ENCODE results near the gene IGLON5. TPM values are rescaled to one million over a fixed set of nuclear protein-coding genes. Genes with fewer than 3 reads are reported as not detected.

IGLON5 gene
- total and polyA plus RNA-seq, 2 donors from 2014 or later = 0.15 TPM; not detected in 1

DNA sequence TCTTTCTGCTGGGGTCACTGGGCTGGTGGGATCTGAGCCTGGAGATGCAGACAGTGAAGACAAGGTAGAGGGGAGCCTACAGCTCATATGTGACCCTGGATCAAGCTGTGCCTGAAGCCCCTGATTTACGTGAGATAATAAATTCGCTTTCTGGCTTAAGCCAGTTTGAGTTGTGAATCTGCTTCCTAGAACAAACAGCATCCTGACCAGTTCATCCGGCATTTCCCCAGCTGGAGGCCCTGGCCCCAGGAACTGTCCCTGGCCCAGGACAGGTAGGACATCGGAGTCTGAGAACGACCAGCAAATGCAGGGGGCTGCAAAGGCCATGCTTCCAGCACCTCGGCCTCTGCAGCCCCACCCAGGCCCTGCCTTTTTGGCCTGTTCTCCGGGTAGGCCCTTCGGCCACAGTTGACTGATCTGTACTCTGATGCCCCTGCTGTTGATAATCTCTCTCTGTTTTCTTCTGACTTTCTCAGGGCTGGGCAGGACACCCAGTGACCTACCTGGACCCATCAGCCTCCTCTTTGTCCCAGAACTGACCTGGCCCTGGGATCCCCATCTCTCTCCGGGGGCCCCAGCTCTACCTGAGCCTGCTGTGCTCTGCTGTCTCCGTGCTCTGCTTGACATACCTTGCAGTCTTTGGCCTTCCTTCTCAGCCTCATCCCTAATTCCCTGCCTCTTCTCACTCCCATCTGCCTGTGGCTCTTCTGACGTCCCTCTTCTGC lies 40.0 kb downstream of the IGLON5 start:
- intact Hi-C loops (cut with DNase I) = no loop called here
- H3K9me3 ChIP-seq (ENCODE audit: control insufficient read depth in 2 of 3, insufficient read depth in 1 of 3, low read length in 3 of 3) = no peaks in the 10 kb centered on the region
- TF ChIP-seq, protein P1, sequence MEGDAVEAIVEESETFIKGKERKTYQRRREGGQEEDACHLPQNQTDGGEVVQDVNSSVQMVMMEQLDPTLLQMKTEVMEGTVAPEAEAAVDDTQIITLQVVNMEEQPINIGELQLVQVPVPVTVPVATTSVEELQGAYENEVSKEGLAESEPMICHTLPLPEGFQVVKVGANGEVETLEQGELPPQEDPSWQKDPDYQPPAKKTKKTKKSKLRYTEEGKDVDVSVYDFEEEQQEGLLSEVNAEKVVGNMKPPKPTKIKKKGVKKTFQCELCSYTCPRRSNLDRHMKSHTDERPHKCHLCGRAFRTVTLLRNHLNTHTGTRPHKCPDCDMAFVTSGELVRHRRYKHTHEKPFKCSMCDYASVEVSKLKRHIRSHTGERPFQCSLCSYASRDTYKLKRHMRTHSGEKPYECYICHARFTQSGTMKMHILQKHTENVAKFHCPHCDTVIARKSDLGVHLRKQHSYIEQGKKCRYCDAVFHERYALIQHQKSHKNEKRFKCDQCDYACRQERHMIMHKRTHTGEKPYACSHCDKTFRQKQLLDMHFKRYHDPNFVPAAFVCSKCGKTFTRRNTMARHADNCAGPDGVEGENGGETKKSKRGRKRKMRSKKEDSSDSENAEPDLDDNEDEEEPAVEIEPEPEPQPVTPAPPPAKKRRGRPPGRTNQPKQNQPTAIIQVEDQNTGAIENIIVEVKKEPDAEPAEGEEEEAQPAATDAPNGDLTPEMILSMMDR (IDR thresholded peaks at IDR 0.05; ENCODE audit: borderline replicate concordance, extremely low read depth, insufficient read depth) = no peak
- H3K36me3 ChIP-seq (ENCODE audit: control insufficient read depth in 2 of 3, insufficient read depth in 3 of 3, low read length in 3 of 3) = peaks cover 0 to 20% (median 8%) of the 10 kb centered on the region in 3 donors
- no peak overlapping the region for H3K27ac ChIP-seq (ENCODE audit: low read depth in 2 of 2, low read length in 2 of 2)
- no peak overlapping the region for H3K9ac ChIP-seq (ENCODE audit: low read length in 3 of 3)
- peaks cover 0 to 3% (median 0%) of the 10 kb centered on the region in 3 donors for H3K4me1 ChIP-seq (ENCODE audit: control insufficient read depth in 2 of 3, insufficient read depth in 2 of 3, low read depth in 1 of 3, low read length in 3 of 3)
- DNase-seq = no peak
- no peak for FAIRE-seq
- H3K27me3 ChIP-seq (ENCODE audit: control insufficient read depth, insufficient read depth, low read length) = no peaks in the 10 kb centered on the region
- no peak overlapping the region for H3K4me3 ChIP-seq (ENCODE audit: low read length in 3 of 3)

DNA sequence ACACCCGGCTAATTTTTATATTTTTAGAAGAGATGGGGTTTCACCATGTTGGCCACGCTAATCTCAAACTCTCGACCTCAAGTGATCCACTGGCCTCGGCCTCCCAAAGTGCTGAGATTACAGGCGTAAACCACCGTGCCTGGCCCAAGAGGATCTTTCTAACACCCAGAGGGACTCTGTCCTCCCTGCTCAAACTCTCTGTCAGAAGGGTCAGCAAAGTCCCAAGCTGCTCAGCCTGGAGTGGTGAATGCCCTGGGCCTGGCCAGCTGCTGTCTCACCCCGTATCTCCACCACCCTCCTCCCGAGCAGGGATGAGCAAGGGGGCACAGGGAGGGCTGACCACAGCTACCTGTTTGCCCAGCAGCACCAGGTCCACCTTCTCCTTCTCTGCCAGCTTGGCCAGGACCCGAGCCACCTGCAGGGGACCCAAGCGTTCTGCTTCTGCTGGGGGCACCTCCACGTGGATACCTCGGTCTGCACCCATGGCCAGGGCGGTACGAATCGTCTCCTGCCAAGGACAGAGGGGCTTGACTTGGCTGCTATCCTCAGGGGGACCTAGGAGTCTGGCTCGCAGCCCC lies 41.4 kb downstream of the IGLON5 start:
- H3K27ac ChIP-seq (ENCODE audit: low read depth in 2 of 2, low read length in 2 of 2) = no peak overlapping the region
- no peak for DNase-seq
- TF ChIP-seq, protein P1 (IDR thresholded peaks at IDR 0.05; ENCODE audit: borderline replicate concordance, extremely low read depth, insufficient read depth) = no peak
- H3K27me3 ChIP-seq (ENCODE audit: control insufficient read depth, insufficient read depth, low read length) = no peaks in the 10 kb centered on the region
- no peaks in the 10 kb centered on the region for H3K4me1 ChIP-seq (ENCODE audit: control insufficient read depth in 2 of 3, insufficient read depth in 2 of 3, low read depth in 1 of 3, low read length in 3 of 3)
- no peak overlapping the region for H3K4me3 ChIP-seq (ENCODE audit: low read length in 3 of 3)
- intact Hi-C loops (cut with DNase I) = no loop called here
- H3K9me3 ChIP-seq (ENCODE audit: control insufficient read depth in 2 of 3, insufficient read depth in 1 of 3, low read length in 3 of 3) = no peaks in the 10 kb centered on the region
- no peak for FAIRE-seq
- peaks cover 0 to 20% (median 6%) of the 10 kb centered on the region in 3 donors for H3K36me3 ChIP-seq (ENCODE audit: control insufficient read depth in 2 of 3, insufficient read depth in 3 of 3, low read length in 3 of 3)
- H3K9ac ChIP-seq (ENCODE audit: low read length in 3 of 3) = no peak overlapping the region

DNA sequence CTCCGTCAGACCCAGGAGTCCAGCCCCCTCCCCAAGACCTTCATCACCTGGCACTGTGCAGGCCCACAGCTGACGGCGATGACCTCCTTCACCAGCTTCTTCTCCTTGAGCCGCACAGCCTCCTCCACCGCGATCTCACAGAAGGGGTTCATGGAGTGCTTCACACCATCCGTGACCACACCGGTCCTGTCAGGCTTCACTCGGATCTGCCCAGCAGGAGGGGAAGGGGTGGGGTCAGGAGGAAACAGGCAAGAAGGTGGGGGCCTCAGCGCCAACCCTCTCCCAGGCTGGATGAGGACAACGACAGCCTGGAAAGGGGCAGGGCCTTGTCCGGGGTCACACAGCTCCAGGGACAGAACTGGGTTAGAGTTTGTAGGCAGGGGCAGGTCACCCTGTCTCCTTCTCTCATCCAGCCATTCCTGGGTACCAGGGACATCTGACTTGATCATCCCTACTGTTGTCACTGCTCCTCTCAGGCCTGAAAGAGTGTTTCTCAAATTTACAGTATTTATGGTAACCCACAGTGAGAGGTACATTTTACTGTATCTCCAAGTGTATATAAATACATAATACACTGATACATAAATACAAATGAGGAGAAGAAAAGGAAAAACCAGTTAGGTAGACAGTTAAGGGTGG lies 42.8 kb downstream of the IGLON5 start:
- no peak overlapping the region for H3K4me3 ChIP-seq (ENCODE audit: low read length in 3 of 3)
- intact Hi-C loops (cut with DNase I) = no loop called here
- H3K9me3 ChIP-seq (ENCODE audit: control insufficient read depth in 2 of 3, insufficient read depth in 1 of 3, low read length in 3 of 3) = no peaks in the 10 kb centered on the region
- H3K4me1 ChIP-seq (ENCODE audit: control insufficient read depth in 2 of 3, insufficient read depth in 2 of 3, low read depth in 1 of 3, low read length in 3 of 3) = no peaks in the 10 kb centered on the region
- peak; percentile 52 to 78 (median 64) for DNase-seq
- H3K36me3 ChIP-seq (ENCODE audit: control insufficient read depth in 2 of 3, insufficient read depth in 3 of 3, low read length in 3 of 3) = peaks cover 0 to 15% (median 6%) of the 10 kb centered on the region in 3 donors
- H3K27ac ChIP-seq (ENCODE audit: low read depth in 2 of 2, low read length in 2 of 2) = no peak overlapping the region
- no peak overlapping the region for H3K9ac ChIP-seq (ENCODE audit: low read length in 3 of 3)
- no peaks in the 10 kb centered on the region for H3K27me3 ChIP-seq (ENCODE audit: control insufficient read depth, insufficient read depth, low read length)
- no peak for FAIRE-seq
- TF ChIP-seq, protein P1 (IDR thresholded peaks at IDR 0.05; ENCODE audit: borderline replicate concordance, extremely low read depth, insufficient read depth) = no peak

Measured in kidney (tissue), 14 donors.